HG03442 (cell line): ENCODE results near the gene CACNA1H.

Source experiments
- ATAC-seq: cut with Tn5 transposase; IDR thresholded peaks from one replicate; pipeline ENCODE4 v1.9.1; 2021; ENCODE audit warnings: mild to moderate bottlenecking, moderate library complexity; ENCODE audit not compliant: unreplicated experiment

Gene CACNA1H

GRCh38 chr16:1206326-1206725 lies 53.4 kb downstream of the CACNA1H start:
- no peak for ATAC-seq

- ATAC-seq = no peak
These were observed 53.9 kb downstream of the CACNA1H start for GRCh38 chr16:1206786-1207185.

- ATAC-seq = no peak
These were observed 55.4 kb downstream of the CACNA1H start for GRCh38 chr16:1208239-1208830.

- no peak for ATAC-seq
These were observed 56.2 kb downstream of the CACNA1H start for GRCh38 chr16:1209081-1209480.

GRCh38 chr16:1210461-1210860 lies 57.6 kb downstream of the CACNA1H start:
- no peak for ATAC-seq

GRCh38 chr16:1211451-1212268 lies 58.8 kb downstream of the CACNA1H start:
- no peak for ATAC-seq

- ATAC-seq = no peak
These were observed 59.8 kb downstream of the CACNA1H start for GRCh38 chr16:1212616-1213194.

GRCh38 chr16:1213231-1213630 lies 60.3 kb downstream of the CACNA1H start:
- ATAC-seq = no peak

GRCh38 chr16:1213796-1214372 lies 61.0 kb downstream of the CACNA1H start:
- ATAC-seq = no peak

- no peak for ATAC-seq
These were observed 61.8 kb downstream of the CACNA1H start for GRCh38 chr16:1214719-1215118.

- ATAC-seq = no peak
These were observed 62.8 kb downstream of the CACNA1H start for GRCh38 chr16:1215574-1216295.

GRCh38 chr16:1216296-1216619 lies 63.4 kb downstream of the CACNA1H start:
- ATAC-seq = no peak

- ATAC-seq = no peak
These were observed 63.9 kb downstream of the CACNA1H start for GRCh38 chr16:1216681-1217400.

GRCh38 chr16:1217526-1217925 lies 64.6 kb downstream of the CACNA1H start:
- ATAC-seq = no peak

GRCh38 chr16:1218061-1218929 lies 65.4 kb downstream of the CACNA1H start:
- ATAC-seq = no peak

GRCh38 chr16:1218930-1219611 lies 66.2 kb downstream of the CACNA1H start:
- ATAC-seq = no peak

GRCh38 chr16:1220098-1220728 lies 67.3 kb downstream of the CACNA1H start:
- ATAC-seq = no peak

- no peak for ATAC-seq
These were observed 68.1 kb downstream of the CACNA1H start for GRCh38 chr16:1220841-1221627.
